K562 (cell line): Measurements from ENCODE around the gene OSCP1. TPM values are rescaled to one million over a fixed set of nuclear protein-coding genes. Genes with fewer than 3 reads are reported as not detected.

Experiments
- BRF1 ChIP-seq: IDR thresholded peaks from 3 replicates; pipeline ENCODE4 v1.6.1; 2011; ENCODE audit warnings: borderline replicate concordance, mild to moderate bottlenecking; ENCODE audit not compliant: insufficient read length; ENCODE audit errors: extremely low read depth
- CTCFL ChIP-seq: IDR thresholded peaks from 2 replicates; pipeline ENCODE4 v1.6.1; 2011; ENCODE audit warnings: borderline replicate concordance, low read depth, mild to moderate bottlenecking, moderate library complexity, low read length; ENCODE audit not compliant: insufficient read depth, poor library complexity, severe bottlenecking
- GTF2E2 ChIP-seq: fragments of 200-800 bp; sonication (Bioruptor generic); IDR thresholded peaks from 2 replicates; pipeline ENCODE4 v1.6.1; 2016; ENCODE audit warnings: missing genetic modification characterization, missing compliant biosample characterization
- KLF1 ChIP-seq: fragments of 450-650 bp; IDR thresholded peaks from 2 replicates; pipeline ENCODE4 v1.6.1; 2016; ENCODE audit warnings: missing genetic modification characterization, missing compliant biosample characterization
- MAX ChIP-seq: sonication (generic); formaldehyde crosslinking; IDR thresholded peaks from 2 replicates; pipeline ENCODE4 v1.9.0; 2022; ENCODE audit warnings: mild to moderate bottlenecking, missing genetic modification reagents
- MTA1 ChIP-seq: fragments of 450-650 bp; IDR thresholded peaks from 2 replicates; pipeline ENCODE4 v1.6.1; 2017; ENCODE audit warnings: borderline replicate concordance
- MYNN ChIP-seq, 2 experiments: sonication (generic); formaldehyde crosslinking in 1 of 2; IDR thresholded peaks; 2 replicates each; pipeline versions ENCODE4 v1.5.0 to v1.6.1; 2016 to 2020; ENCODE audit warnings: antibody characterized with exemption in 1 of 2, missing genetic modification reagents in 1 of 2
- RCOR1 ChIP-seq, 2 experiments: IDR thresholded peaks; 2 replicates each; pipeline ENCODE4 v1.6.1; 2012; ENCODE audit warnings: low read depth in 2 of 2, low read length in 2 of 2, borderline replicate concordance in 1 of 2, improper control_type of control experiment in 1 of 2
- USF1 ChIP-seq: sonication (generic); formaldehyde crosslinking; IDR thresholded peaks from 2 replicates; pipeline ENCODE4 v1.9.0; 2022; ENCODE audit warnings: mild to moderate bottlenecking, missing genetic modification reagents
- ZBED1 ChIP-seq: IDR thresholded peaks from 2 replicates; pipeline ENCODE4 v1.6.1; 2014
- ZNF277 ChIP-seq: fragments of 250-450 bp; sonication (Bioruptor Pico); IDR thresholded peaks from 2 replicates; pipeline ENCODE4 v1.8.0; 2022; ENCODE audit warnings: inconsistent platforms, mild to moderate bottlenecking, moderate library complexity, borderline replicate concordance
- ZNF318 ChIP-seq, 2 experiments: fragments of 450-650 bp; IDR thresholded peaks; 2 replicates each; pipeline ENCODE4 v1.6.1; 2016; ENCODE audit warnings: mild to moderate bottlenecking in 2 of 2, borderline replicate concordance in 1 of 2, low read depth in 1 of 2, moderate library complexity in 1 of 2
- ZSCAN29 ChIP-seq: fragments of 450-650 bp; IDR thresholded peaks from 2 replicates; pipeline ENCODE4 v1.6.1; 2017
- polyA plus RNA-seq, 8 experiments: library from polyadenylated mRNA; depleted of rRNA in 4 of 8; stranded (reverse) in 5 of 8; unstranded in 3 of 8; fragments of >200 nt; fragmentation: Nextera tagmentation in 2 of 8; fragmentation: Illumina TruSeq in 1 of 8; extraction: Ambion mirVana in 2 of 8; extraction: Trizol in 1 of 8; gene quantifications; 2 replicates each; pipeline versions ENCODE4 v1.2.1 to v1.2.3, GENCODE V29; 2011 to 2014; ENCODE audit warnings: inconsistent platforms in 1 of 8, missing spikeins in 1 of 8
- total RNA-seq, 7 experiments: library from RNA; depleted of rRNA in 6 of 7; stranded (reverse); fragments of >200 nt in 6 of 7; fragmentation: Illumina TruSeq in 2 of 7; extraction: Trizol in 2 of 7; gene quantifications; 2 replicates each; pipeline versions ENCODE4 v1.2.1 to v1.2.3, GENCODE V29; 2011 to 2021; ENCODE audit warnings: low replicate concordance in 1 of 7

OSCP1 gene
- total and polyA plus RNA-seq, 9 of the 15 experiments (the other 6 are each of a cell fraction or from before 2014, with no cell fraction given) = 0.15 to 0.40 (median 0.33) TPM; not detected in 5

- no peak; the same call in 1 of the 2 replicates for TF ChIP-seq USF1 (CRISPR knock-in tag)
- TF ChIP-seq ZNF277 = no peak
- peak in 1 of 2 experiments; percentile 99; a peak in 2 of 4 replicates for TF ChIP-seq ZNF318 (IDR thresholded peaks at IDR 0.05; ENCODE audit: borderline replicate concordance in 1 of 2, low read depth in 1 of 2)
- no peak for TF ChIP-seq CTCFL
- TF ChIP-seq MTA1 = peak; percentile 80
- TF ChIP-seq GTF2E2 = peak; percentile 98
- 0 out of 2 replicates have a peak, but pooled peaks have one; percentile 41 for TF ChIP-seq KLF1 (tag)
- TF ChIP-seq MAX (CRISPR knock-in tag) = peak; percentile 96
- TF ChIP-seq MYNN (IDR thresholded peaks at IDR 0.05) = peak; percentile 96
- TF ChIP-seq MYNN (CRISPR knock-in tag; IDR thresholded peaks at IDR 0.05) = no peak
- TF ChIP-seq BRF1 = no peak
- no peak for TF ChIP-seq ZBED1
- peak; percentile 0 to 95; a peak in 3 of 4 replicates for TF ChIP-seq RCOR1 (IDR thresholded peaks at IDR 0.05; ENCODE audit: borderline replicate concordance in 1 of 2, low read depth in 2 of 2, low read length in 2 of 2)
- TF ChIP-seq ZSCAN29 = no peak
Measured at GRCh38 chr1:36386265-36387140, 63.7 kb downstream of the OSCP1 start (continued).
